A549 (cell line): ENCODE results near the gene HSF2BP. TPM values are rescaled to one million over a fixed set of nuclear protein-coding genes. Genes with fewer than 3 reads are reported as not detected.
A peak's percentile ranks its signal among the peaks of the same experiment; 100 is the strongest.

ENCODE experiments used
- ATAC-seq, 2 experiments: fragments of 200-7000 bp in 1 of 2; fragments of >200 bp in 1 of 2; cut with Nextera tagmentation in 1 of 2; cut with Tn5 transposase in 1 of 2; 3 replicates each; pipeline versions ENCODE4 v1.8.0 to v1.9.1; 2018 to 2020; ENCODE audit warnings: mild to moderate bottlenecking in 1 of 2, moderate library complexity in 1 of 2
- CTCF ChIA-PET: fragments of 300-600 bp; sonication (Branson Sonifier 250); formaldehyde crosslinking; extraction: SDS; loops from one replicate; lab custom pipeline; 2021; ENCODE audit warnings: antibody characterized with exemption, inconsistent platforms; lab: Yijun Ruan, JAX
- POLR2A ChIA-PET: fragments of 350-600 bp; formaldehyde crosslinking; extraction: SDS; loops from one replicate; lab custom pipeline; 2021; ENCODE audit warnings: antibody characterized with exemption, inconsistent platforms; lab: Yijun Ruan, JAX
- DNase-seq, 2 experiments: peaks; one replicate each; pipeline versions ENCODE4 v3.0.0 to v3.0.0-alpha.2; 2011 to 2016; ENCODE audit warnings: low read depth in 1 of 2, low spot score in 1 of 2
- FAIRE-seq: peaks from 2 replicates; lab custom pipeline; 2011; peaks lifted over from hg19 to GRCh38; lab: Jason Lieb, UNC
- H3K27ac ChIP-seq, 2 experiments: fragments of >200 bp; sonication (Bioruptor Twin); formaldehyde crosslinking; 3 replicates each; pipeline ENCODE4 v1.5.1; 2016 to 2017
- H3K4me1 ChIP-seq: fragments of >200 bp; sonication (Bioruptor Twin); formaldehyde crosslinking; 3 replicates; pipeline ENCODE4 v1.6.1; 2016
- H3K4me2 ChIP-seq: fragments of >200 bp; sonication (Bioruptor Twin); formaldehyde crosslinking; 3 replicates; pipeline ENCODE4 v1.6.1; 2016
- H3K4me3 ChIP-seq: fragments of >200 bp; sonication (Bioruptor Twin); formaldehyde crosslinking; 3 replicates; pipeline ENCODE4 v1.5.1; 2016
- H3K9me3 ChIP-seq: fragments of >200 bp; sonication (Bioruptor Twin); formaldehyde crosslinking; 3 replicates; pipeline ENCODE4 v1.6.1; 2016
- ATOH8 ChIP-seq: fragments of 250-450 bp; sonication (Bioruptor Pico); IDR thresholded peaks from 2 replicates; pipeline ENCODE4 v1.5.0; 2020; ENCODE audit warnings: low read depth, mild to moderate bottlenecking, moderate library complexity
- CEBPB ChIP-seq, 2 experiments: fragments of >200 bp in 1 of 2; sonication (Bioruptor Twin) in 1 of 2; formaldehyde crosslinking in 1 of 2; IDR thresholded peaks; 2 replicates each; pipeline ENCODE4 v1.6.1; 2012 to 2016
- CHD2 ChIP-seq: fragments of 150-350 bp; IDR thresholded peaks from 2 replicates; pipeline ENCODE4 v1.6.1; 2014; ENCODE audit warnings: low read length; ENCODE audit not compliant: partially characterized antibody
- FOSB ChIP-seq: fragments of 250-450 bp; sonication (Bioruptor Pico); IDR thresholded peaks from 2 replicates; pipeline ENCODE4 v1.5.0; 2020; ENCODE audit warnings: mild to moderate bottlenecking, moderate library complexity
- FOSL2 ChIP-seq, 2 experiments: fragments of 450-650 bp in 1 of 2; fragments of >200 bp in 1 of 2; sonication (Bioruptor Twin) in 1 of 2; formaldehyde crosslinking; IDR thresholded peaks; 2 replicates each; pipeline versions ENCODE4 v1.5.0 to v1.6.1; 2016 to 2020; ENCODE audit warnings: mild to moderate bottlenecking in 1 of 2, moderate library complexity in 1 of 2
- GATA3 ChIP-seq: IDR thresholded peaks from 2 replicates; pipeline ENCODE4 v1.6.1; 2012; ENCODE audit warnings: borderline replicate concordance
- HOXA7 ChIP-seq: fragments of 250-450 bp; sonication (Bioruptor Pico); IDR thresholded peaks from 2 replicates; pipeline ENCODE4 v1.5.0; 2020; ENCODE audit warnings: mild to moderate bottlenecking, moderate library complexity
- JUNB ChIP-seq: fragments of >200 bp; sonication (Bioruptor Twin); formaldehyde crosslinking; IDR thresholded peaks from 2 replicates; pipeline ENCODE4 v1.6.1; 2016
- KDM5A ChIP-seq: fragments of 200-600 bp; sonication (generic); IDR thresholded peaks from 2 replicates; pipeline ENCODE4 v1.6.1; 2016; ENCODE audit warnings: antibody characterized with exemption, mild to moderate bottlenecking
- MAX ChIP-seq: IDR thresholded peaks from 2 replicates; pipeline ENCODE4 v1.6.1; 2012
- MAZ ChIP-seq: fragments of 150-350 bp; IDR thresholded peaks from 2 replicates; pipeline ENCODE4 v1.6.1; 2014; ENCODE audit warnings: antibody characterized with exemption, low read depth, low read length, borderline replicate concordance
- NPAS2 ChIP-seq: fragments of 250-450 bp; sonication (Bioruptor Pico); IDR thresholded peaks from 2 replicates; pipeline ENCODE4 v1.8.0; 2022; ENCODE audit warnings: mild to moderate bottlenecking, moderate library complexity, borderline replicate concordance
- POLR2A ChIP-seq: IDR thresholded peaks from 2 replicates; pipeline ENCODE4 v1.6.1; 2012; ENCODE audit warnings: mild to moderate bottlenecking, low read length
- POLR2AphosphoS2 ChIP-seq: conservative IDR thresholded peaks from 2 replicates; pipeline ENCODE4 v1.6.1; 2012; ENCODE audit warnings: low read length, improper control_type of control experiment, inconsistent platforms
- RNF2 ChIP-seq: fragments of 200-600 bp; sonication (generic); IDR thresholded peaks from 2 replicates; pipeline ENCODE4 v1.6.1; 2016; ENCODE audit warnings: low read depth, mild to moderate bottlenecking, antibody characterized with exemption, moderate library complexity, borderline replicate concordance
- TFCP2L1 ChIP-seq: fragments of 250-450 bp; sonication (Bioruptor Pico); IDR thresholded peaks from 2 replicates; pipeline ENCODE4 v1.5.0; 2021; ENCODE audit warnings: mild to moderate bottlenecking
- TP53 ChIP-seq: fragments of 250-450 bp; sonication (Bioruptor Pico); IDR thresholded peaks from 2 replicates; pipeline ENCODE4 v1.5.0; 2021; ENCODE audit warnings: mild to moderate bottlenecking, moderate library complexity
- ZC3H11A ChIP-seq: fragments of 450-650 bp; IDR thresholded peaks from 2 replicates; pipeline ENCODE4 v1.6.1; 2014; ENCODE audit warnings: antibody characterized with exemption, mild to moderate bottlenecking
- ZFP36 ChIP-seq: fragments of 450-650 bp; IDR thresholded peaks from 2 replicates; pipeline ENCODE4 v1.6.1; 2014; ENCODE audit warnings: borderline replicate concordance; ENCODE audit not compliant: partially characterized antibody
- WGBS: methylation state at CpG from one replicate; pipeline ENCODE4 v1.1.6; 2017; ENCODE audit errors: missing lambda C conversion rate; 5-methylcytosine and 5-hydroxymethylcytosine counted together
- polyA plus RNA-seq, 4 experiments: library from polyadenylated mRNA; depleted of rRNA in 3 of 4; stranded (reverse); fragments of >200 nt; fragmentation: RNase III in 1 of 4; extraction: RNeasy Plus Mini Kit Qiagen cat#74134 plus additional on column Dnase treatment in 1 of 4; gene quantifications; 2 replicates in 3 of 4; 3 replicates in 1 of 4; pipeline ENCODE4 v1.2.3, GENCODE V29; 2011 to 2017
- TF ChIP-seq, protein P1 (sequence below): fragments of 200-600 bp; sonication (generic); IDR thresholded peaks from 2 replicates; pipeline ENCODE4 v1.6.1; 2016; ENCODE audit warnings: antibody characterized with exemption, mild to moderate bottlenecking, moderate library complexity

Gene HSF2BP
- polyA plus RNA-seq, 2 of the 4 experiments (the other 2 are of a cell fraction), result 1.7 to 3.1 TPM

- peak overlapping the region; percentile 83 to 91 for H3K27ac ChIP-seq
- H3K4me3 ChIP-seq, result no peak overlapping the region
- H3K4me2 ChIP-seq, result peak overlapping the region; percentile 51
- ChIA-PET CTCF (interaction anchor here (1.8 kb wide), 1 partner anchor 10 kb away, joined by 6 read pairs; no protein-coding TSS in a partner anchor), POLR2A (no interaction called here)
- WGBS, result 82% methylated on average over 5 of the region's 5 CpGs
- no peak for ATAC-seq
- FAIRE-seq, result no peak
- TF ChIP-seq ATOH8 (CRISPR knock-in tag) (no peak), MAZ (no peak)
- TF ChIP-seq, protein P1, sequence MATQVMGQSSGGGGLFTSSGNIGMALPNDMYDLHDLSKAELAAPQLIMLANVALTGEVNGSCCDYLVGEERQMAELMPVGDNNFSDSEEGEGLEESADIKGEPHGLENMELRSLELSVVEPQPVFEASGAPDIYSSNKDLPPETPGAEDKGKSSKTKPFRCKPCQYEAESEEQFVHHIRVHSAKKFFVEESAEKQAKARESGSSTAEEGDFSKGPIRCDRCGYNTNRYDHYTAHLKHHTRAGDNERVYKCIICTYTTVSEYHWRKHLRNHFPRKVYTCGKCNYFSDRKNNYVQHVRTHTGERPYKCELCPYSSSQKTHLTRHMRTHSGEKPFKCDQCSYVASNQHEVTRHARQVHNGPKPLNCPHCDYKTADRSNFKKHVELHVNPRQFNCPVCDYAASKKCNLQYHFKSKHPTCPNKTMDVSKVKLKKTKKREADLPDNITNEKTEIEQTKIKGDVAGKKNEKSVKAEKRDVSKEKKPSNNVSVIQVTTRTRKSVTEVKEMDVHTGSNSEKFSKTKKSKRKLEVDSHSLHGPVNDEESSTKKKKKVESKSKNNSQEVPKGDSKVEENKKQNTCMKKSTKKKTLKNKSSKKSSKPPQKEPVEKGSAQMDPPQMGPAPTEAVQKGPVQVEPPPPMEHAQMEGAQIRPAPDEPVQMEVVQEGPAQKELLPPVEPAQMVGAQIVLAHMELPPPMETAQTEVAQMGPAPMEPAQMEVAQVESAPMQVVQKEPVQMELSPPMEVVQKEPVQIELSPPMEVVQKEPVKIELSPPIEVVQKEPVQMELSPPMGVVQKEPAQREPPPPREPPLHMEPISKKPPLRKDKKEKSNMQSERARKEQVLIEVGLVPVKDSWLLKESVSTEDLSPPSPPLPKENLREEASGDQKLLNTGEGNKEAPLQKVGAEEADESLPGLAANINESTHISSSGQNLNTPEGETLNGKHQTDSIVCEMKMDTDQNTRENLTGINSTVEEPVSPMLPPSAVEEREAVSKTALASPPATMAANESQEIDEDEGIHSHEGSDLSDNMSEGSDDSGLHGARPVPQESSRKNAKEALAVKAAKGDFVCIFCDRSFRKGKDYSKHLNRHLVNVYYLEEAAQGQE, result no peak
- H3K4me1 ChIP-seq, result peaks cover 72% of the 10 kb centered on the region
- no peak for DNase-seq
- 0 out of 3 replicates have a peak, but pooled peaks cover 5% of the 10 kb centered on the region for H3K9me3 ChIP-seq
Observed at GRCh38 chr21:43599728-43600127, 59.6 kb downstream of the HSF2BP start.

GRCh38 chr21:43598416-43599120, 60.7 kb downstream of the HSF2BP start:
- POLR2A ChIA-PET, result interaction anchor here (0.6 to 1.1 kb wide), 2 partner anchors 9 to 12 kb away, joined by 4 to 5 read pairs; no protein-coding TSS in a partner anchor
- no peak overlapping the region for H3K4me3 ChIP-seq
- FAIRE-seq (no peak), ATAC-seq (no peak), DNase-seq (no peak)
- H3K27ac ChIP-seq, result peak overlapping the region; percentile 83 to 91
- 37% methylated on average over 6 of the region's 7 CpGs for WGBS
- peaks cover 75% of the 10 kb centered on the region for H3K4me1 ChIP-seq
- CTCF ChIA-PET, result interaction anchor here (1.2 to 2.2 kb wide), 5 partner anchors 11 to 49 kb away, joined by 3 to 8 read pairs (median 5); no protein-coding TSS in a partner anchor
- TF ChIP-seq FOSL2 (IDR thresholded peaks at IDR 0.05) (no peak), FOSL2 (CRISPR knock-in tag; IDR thresholded peaks at IDR 0.05) (peak; percentile 49), POLR2A (no peak), CEBPB (IDR thresholded peaks at IDR 0.05) (0 out of 4 replicates have a peak, but pooled peaks of 1 of the 2 experiments have one; percentile 15)
- H3K9me3 ChIP-seq, result 0 out of 3 replicates have a peak, but pooled peaks cover 5% of the 10 kb centered on the region
- H3K4me2 ChIP-seq, result peak overlapping the region; percentile 39; the same call in 2 of the 3 replicates

DNA sequence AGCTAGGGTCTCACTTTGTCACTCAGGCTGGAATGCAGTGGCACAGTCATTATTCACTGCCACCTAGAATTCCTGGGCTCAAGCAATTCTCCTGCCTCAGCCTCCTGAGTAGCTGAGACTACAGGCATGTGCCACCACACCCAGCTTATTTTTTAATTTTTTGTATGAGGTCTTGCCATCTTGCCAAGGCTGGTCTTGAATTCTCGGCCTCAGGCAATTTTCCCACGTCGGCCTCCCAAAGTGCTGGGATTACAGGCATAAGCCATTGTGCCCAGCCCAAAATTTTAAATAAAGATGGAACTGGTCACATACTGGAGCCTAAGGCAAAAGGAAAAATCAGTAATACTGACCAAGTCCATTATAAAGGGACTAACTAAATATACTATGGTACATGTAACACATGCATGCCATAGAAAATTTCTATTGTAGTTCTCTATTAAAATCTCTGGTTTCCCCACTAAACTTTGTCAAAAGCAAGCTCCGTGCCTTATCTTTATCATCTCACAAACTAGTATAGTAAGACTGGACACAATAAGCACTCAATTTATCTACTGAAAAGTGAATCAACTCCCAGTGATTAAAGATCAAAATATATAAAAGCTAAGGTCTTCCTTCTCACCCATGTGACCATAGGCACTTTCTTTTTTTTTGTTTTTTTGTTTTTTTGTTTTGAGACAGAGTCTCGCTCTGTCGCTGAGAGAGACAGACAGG, 61.6 kb downstream of the HSF2BP start:
- Histone ChIP-seq H3K4me3 (no peak overlapping the region), H3K4me2 (peak overlapping the region; percentile 19; the same call in 2 of the 3 replicates), H3K9me3 (0 out of 3 replicates have a peak, but pooled peaks cover 5% of the 10 kb centered on the region), H3K4me1 (peaks cover 78% of the 10 kb centered on the region)
- 81% methylated on average over 6 of the region's 6 CpGs for WGBS
- FAIRE-seq, result no peak
- no peak for ATAC-seq
- no peak for TF ChIP-seq TP53 (CRISPR knock-in tag)
- TF ChIP-seq, all 56 proteins: peak for 0
- peak overlapping the region; percentile 83 to 91 for H3K27ac ChIP-seq
- CTCF ChIA-PET, result interaction anchor here (1.2 to 2.2 kb wide), 7 partner anchors 10 to 50 kb away, joined by 3 to 8 read pairs (median 5); no protein-coding TSS in a partner anchor
- POLR2A ChIA-PET, result interaction anchor here (0.6 to 1.1 kb wide), 2 partner anchors 10 to 115 kb away, joined by 4 read pairs; no protein-coding TSS in a partner anchor
- DNase-seq, result no peak

DNA sequence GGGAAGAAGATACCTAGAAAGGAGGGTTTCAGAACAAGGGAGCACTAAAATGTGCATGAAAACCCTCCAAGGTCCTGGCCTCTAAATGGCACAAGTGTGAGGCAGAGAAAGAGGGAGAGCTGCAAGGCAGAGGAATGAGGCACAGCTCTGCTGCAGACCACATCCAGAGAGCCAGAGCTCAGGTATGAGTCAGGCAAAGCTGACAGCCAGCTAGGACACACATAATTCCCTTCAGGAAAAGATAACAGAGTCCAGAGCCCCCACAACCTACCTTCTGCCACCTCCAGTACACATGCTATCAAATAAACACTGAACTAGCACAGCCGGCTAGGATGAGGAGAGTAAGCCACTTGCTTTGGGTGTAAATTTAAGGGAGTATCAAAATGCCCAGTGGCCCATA, 62.2 kb downstream of the HSF2BP start:
- Histone ChIP-seq H3K27ac (peak overlapping the region; percentile 83 to 91), H3K9me3 (0 out of 3 replicates have a peak, but pooled peaks cover 5% of the 10 kb centered on the region), H3K4me3 (no peak overlapping the region), H3K4me1 (peaks cover 79% of the 10 kb centered on the region), H3K4me2 (peak overlapping the region; percentile 19; the same call in 1 of the 3 replicates)
- peak in 1 of 2 experiments; percentile 50 for DNase-seq
- WGBS, result 29% methylated on average over 1 of the region's 1 CpG
- POLR2A ChIA-PET, result interaction anchor here (1.1 kb wide), 1 partner anchor 115 kb away, joined by 4 read pairs; no protein-coding TSS in a partner anchor
- FAIRE-seq, result no peak
- CTCF ChIA-PET, result interaction anchor here (1.3 to 2.2 kb wide), 5 partner anchors 9 to 48 kb away, joined by 3 to 8 read pairs (median 5); no protein-coding TSS in a partner anchor
- ATAC-seq, result peak; percentile 73 to 75; a peak in 4 of 6 replicates
- TF ChIP-seq HOXA7 (CRISPR knock-in tag), result no peak
- no peak for TF ChIP-seq CEBPB (IDR thresholded peaks at IDR 0.05)
- TF ChIP-seq GATA3, result no peak
- no peak for TF ChIP-seq JUNB
- TF ChIP-seq TFCP2L1, result no peak
- TF ChIP-seq MAX, result no peak
- TF ChIP-seq ZFP36, result no peak
- no peak for TF ChIP-seq ZC3H11A
- no peak for TF ChIP-seq RNF2
- TF ChIP-seq POLR2AphosphoS2, result no peak
- no peak for TF ChIP-seq FOSB (CRISPR knock-in tag)
- no peak for TF ChIP-seq KDM5A
- no peak for TF ChIP-seq NPAS2 (CRISPR knock-in tag)
- no peak for TF ChIP-seq CHD2
- TF ChIP-seq ATOH8 (CRISPR knock-in tag), result 0 out of 2 replicates have a peak, but pooled peaks have one; percentile 42
